NOMO-1 treated with dmso at 0.1 percent for 144 hours (cell line): ENCODE measurements around the gene ABHD10.
A peak's percentile ranks its signal among the peaks of the same experiment; 100 is the strongest.

Experiments used
- DNase-seq: peaks from one replicate; lab custom pipeline; 2025; ENCODE audit not compliant: unreplicated experiment; lab: John Stamatoyannopoulos, UW

Gene ABHD10

DNA sequence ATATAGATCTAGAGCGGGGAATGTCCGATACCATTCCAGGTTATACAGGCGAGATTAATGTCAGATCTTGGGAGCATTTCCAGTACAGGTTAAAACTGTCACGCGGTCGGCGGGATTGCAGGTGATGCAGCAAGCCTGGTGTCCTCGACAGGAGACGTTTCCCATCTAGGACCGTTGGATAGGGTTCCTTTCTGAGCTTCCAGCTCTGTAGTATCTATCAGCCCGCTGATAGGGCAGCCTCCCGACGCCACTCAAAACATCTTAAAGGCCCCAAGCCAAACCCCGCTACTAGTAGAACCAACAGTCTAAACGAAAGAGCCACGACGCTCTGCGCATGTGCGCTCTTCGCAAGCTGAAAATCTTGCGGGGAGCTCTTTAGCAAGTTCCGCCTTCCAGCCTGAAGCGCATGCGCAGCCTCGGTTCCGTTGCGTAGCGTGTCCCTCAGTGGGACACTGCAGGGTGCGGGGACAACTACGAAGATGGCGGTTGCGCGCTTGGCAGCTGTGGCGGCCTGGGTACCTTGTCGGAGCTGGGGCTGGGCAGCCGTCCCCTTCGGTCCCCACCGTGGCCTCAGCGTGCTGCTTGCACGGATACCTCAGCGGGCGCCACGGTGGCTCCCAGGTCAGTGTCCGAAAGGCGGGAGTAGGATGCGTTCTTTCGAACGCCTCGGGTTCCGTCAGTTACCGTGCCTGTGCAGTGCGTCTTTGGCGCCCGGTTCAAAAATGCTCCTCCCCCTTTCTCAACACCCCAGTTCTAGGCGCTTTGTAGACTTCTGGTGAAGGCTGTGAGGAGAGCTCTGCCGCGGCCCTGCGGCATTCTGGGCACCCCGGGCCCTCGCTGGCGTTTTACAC is at the start of gene ABHD10:
ABHD10 (plus strand) TSS at position 444 of the 851 bp plus-strand sequence; CDS start at position 480, 36 bp downstream.
- DNase-seq = peak; percentile 81

- DNase-seq = no peak
These were observed 49.3 kb upstream of the ABHD10 start for GRCh38 chr3:111929484-111929883.

DNA sequence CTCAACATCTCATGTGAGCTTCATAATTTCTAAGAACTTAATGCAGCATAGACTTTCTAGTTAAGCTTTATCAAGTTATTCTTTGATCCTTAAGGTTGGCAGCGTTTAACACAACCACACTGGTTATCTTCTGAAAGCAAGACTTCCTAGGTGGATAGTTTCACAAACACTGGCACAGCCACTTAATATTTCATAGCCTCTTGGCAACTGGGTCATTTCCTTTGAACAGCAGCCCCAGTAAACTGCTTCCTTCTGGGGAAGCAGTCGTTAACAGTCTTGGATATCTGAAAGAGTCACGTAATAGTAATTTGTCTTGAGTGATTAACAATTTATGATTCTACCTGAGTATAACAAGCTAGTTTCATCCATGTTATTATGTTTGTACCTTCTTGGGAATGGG is 45.9 kb upstream of the ABHD10 start:
- no peak for DNase-seq

DNA sequence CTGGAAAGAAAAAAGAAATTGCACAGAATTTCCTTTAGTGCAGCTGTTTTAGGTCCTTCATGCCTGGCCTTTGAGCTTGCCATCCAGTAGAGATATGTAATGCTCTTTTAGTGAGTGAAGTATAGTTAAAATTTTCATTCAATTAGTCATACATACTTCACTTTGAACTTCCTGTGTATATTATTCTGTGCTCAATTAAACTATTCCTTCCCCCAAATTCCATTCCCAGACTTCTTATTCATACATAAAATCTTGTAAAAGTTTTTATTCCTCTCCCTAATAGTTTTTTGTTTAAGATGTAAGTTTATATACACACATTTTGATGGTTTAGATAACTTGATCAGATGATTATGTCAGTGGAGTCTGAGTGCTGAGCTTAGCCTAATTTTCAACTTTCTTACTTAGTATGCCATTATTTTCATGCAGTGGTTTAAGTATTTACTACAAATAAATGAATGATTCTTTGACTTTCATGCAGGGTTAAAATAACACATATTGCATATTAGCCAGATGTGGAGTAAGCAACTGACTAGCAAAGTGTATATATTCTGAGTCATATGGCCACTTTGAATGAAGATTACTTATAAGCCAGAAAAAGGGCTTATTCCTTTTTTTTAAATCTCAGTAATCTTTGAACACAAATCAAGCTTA is 42.5 kb upstream of the ABHD10 start:
- DNase-seq = no peak

- DNase-seq = no peak
These were observed 41.9 kb upstream of the ABHD10 start for GRCh38 chr3:111936967-111937366.

- no peak for DNase-seq
These were observed 41.0 kb upstream of the ABHD10 start for GRCh38 chr3:111937871-111938270.

DNA sequence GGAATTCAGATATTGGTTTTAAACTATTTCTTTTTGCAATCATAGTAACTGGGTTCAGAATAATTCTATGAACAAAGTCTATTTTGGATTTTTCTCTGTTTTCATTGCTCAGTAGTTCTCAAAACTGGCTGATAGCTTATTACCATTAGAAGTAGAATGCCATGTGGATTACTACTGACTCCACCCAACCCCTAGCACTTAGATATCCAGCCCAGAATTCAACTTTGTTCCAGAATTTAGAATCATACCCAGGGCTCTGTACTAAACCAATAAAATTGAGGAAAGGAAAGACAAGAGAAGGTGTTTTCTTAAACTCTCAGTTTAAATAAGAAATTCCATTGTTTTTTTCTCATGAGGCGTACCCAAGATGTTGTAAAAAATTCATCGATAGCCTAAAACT is 39.0 kb upstream of the ABHD10 start:
- DNase-seq = no peak

DNA sequence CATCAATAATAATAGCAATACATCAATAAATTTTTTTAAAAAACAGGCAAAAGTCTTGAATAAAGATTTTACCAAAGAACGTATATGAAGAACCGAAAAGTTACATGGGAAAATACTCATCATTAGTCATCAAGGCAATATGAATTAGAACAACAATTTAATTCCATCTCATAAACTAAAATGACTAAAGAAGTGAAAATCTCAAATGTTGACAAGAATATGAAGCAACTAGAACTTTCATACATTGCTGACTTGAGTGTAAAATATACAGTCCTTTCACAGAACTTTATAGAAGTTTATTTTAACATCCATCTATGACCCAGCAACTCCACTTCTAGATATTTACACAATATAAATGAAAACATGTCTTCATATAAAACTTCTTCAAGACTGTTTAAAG is 35.3 kb upstream of the ABHD10 start:
- DNase-seq = no peak

- DNase-seq = no peak
These were observed 34.5 kb upstream of the ABHD10 start for GRCh38 chr3:111944372-111944771.

DNA sequence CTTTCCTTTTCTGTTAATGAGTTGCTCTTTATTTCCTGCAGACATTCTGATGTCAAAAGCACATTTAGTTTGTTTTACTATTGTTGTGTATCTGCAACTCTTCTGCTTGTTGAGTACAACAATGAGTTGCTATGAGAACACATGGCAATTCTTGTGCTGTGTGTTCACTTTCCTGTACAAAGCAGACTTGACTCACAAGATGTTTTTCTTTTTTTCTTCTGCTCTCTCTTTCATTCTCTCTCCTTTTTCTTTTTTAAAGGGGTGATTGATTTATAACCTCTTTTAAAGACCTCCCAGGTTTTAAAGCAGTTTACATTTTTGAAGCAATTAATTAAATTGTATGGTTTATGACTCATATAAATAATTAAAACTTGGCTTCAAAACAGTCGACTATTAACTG is 31.6 kb upstream of the ABHD10 start:
- no peak for DNase-seq

- no peak for DNase-seq
These were observed 30.0 kb upstream of the ABHD10 start for GRCh38 chr3:111948786-111949185.

- DNase-seq = no peak
These were observed 29.1 kb upstream of the ABHD10 start for GRCh38 chr3:111949712-111950111.

- no peak for DNase-seq
These were observed 27.8 kb upstream of the ABHD10 start for GRCh38 chr3:111951032-111951431.

DNA sequence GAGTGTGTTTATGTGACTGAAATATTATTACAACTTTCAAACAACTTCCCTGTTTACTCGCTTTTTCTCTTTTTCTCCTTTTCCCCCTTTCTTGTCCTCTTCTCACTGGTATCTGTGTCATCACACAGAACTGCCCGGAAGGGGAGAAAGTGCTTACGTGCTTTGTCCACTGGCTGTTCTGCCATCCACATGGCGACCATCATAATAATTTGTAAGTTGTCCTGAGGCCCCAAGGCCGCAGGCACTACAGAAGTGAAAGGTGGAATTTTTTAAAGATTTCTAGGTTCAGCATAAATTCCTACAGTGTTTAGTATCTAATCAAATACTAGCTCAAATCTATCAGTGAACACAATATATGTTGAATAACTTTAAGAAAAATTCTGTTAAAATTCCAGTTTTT is 26.7 kb upstream of the ABHD10 start:
- no peak for DNase-seq

DNA sequence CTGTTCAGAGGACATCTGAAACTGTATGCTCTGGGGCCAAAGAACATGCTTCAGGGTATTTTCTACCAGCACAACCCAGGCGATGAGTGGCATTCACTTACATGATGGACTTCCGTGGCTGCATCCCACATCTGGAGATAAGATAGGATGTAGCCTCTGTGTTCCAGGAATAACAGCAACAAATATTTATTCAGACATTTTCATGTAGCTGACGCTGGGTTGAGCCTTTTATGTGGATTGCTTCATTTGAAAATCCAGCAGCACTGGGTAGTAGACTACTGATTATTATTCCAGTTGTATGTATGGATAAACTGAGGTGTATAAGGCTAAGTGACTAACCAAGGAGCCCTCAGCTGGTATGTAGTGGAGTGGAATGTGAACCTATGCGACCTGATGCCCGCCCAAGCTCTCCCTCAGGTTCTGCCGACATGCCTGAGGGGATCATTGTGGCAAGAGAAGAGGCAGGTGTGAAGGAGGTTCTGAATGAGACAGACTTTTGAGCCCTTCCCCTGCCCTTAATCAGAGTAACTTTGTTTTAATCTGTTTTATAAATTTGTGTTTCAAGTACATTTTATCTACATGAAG is 25.9 kb upstream of the ABHD10 start:
- DNase-seq = no peak

DNA sequence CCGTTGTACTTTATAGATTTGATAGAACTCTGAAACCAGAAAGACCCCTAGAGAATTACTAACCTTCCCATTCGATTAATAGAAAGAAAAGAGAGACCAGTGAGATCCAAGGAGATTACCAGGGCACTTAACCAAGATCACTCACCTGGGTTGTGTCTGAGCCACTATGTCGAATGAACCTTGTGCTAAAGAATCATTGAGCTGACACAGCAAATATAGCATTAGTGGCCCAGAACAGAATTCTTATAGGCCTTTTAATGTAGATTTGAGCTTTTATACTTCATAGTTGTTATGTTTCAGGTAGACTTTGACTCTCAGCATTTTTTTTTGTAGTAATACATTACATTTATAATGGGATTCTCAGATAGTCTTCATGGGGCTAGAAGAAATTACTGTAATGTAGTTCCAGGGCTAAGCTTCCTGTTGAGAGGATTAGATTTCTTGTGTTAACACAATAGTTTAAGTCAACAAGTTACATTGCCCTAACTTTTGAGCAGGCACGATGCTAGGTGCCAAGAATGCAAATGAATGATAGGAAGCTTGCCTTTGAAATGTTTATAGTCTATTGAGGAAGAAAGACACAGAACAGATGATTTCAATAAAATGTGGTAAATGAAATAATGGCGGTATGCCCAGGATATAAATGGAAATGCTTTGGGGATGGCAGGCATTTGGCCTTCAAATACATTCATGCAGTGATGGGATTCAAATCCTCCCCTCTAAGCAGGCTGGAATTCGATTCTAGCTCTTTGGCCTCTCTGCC is 24.4 kb upstream of the ABHD10 start:
- no peak for DNase-seq

DNA sequence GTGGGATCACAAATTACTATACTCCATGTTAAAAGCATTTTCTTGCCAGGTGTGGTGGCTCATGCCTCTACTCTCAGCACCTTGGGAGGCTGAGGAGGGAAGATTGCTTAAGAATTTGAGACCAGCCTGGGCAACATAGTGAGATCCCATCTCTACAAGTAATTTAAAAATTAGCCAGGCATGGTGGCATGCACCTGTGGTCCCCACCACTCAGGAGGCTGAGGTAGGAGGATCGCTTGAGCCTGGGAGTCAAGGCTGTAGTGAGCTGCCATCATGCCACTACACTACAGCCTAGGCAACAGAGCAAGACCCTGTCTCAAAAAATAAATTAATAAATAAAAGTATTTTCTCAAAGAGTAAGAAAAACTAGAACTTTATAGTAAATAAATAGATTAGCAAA is 22.9 kb upstream of the ABHD10 start:
- DNase-seq = no peak

DNA sequence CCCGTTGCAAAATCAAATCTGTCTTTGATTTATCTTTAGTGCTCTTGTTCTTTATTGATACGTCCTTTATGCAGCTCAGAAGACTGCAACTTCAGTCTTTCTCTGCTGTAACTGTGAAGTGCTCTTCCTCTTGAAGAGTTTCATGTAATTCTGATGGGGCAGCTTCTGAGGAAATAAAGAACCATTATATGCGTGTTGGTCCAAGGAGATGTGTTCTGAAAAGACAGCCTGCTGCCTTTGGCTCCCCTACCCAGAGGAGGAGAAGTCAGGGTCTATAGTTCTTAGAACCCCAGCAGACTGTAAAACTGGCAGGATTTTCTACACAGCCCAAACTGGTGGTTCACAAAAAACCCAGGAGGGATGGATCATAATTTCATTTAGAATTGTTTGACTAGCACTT is 22.4 kb upstream of the ABHD10 start:
- DNase-seq = no peak

DNA sequence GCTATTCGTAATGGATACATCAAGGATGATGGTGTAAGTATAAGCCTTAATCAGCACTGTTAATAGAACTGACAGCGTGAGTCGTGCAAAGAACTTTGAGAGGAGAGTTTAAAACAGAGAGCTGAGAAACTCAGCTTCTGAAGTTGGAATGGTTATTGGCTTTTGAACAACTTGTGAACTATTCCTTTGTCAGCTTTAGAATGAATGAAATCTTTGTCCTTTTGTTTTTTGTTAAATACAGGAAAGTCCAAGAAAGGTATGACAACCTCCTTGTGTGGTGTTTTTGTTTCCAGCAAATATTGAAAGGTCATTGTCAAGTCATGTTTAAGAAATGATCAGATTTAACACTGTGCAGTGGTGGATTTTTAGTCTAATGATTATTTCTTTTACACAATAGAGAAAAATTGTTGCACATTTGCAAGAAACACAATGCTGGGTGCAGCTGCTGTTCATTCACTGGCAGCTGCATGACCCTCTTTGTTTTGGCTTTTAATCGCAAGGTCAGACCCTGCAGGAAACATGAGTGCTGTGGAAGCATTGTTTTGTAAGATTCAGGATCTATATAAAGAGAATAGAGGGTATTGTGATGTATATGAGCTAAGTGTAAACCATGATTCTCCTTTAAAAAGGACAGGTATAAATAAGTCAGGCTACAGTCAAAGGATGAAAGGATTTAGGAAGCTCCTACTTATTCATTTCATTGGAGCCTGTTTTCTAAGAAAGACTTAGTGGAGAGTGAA is 21.7 kb upstream of the ABHD10 start:
- DNase-seq = no peak

- DNase-seq = no peak
These were observed 17.2 kb upstream of the ABHD10 start for GRCh38 chr3:111961461-111962164.
